HG03064 (cell line): ENCODE measurements around the gene PDIA6.
"Not testable (repeated sequence)": the region's sequence is repeated elsewhere in the genome, so short reads cannot be mapped to it uniquely, and the experiment has no call there.

Experiments used
- ATAC-seq: cut with Tn5 transposase; IDR thresholded peaks from one replicate; pipeline ENCODE4 v1.9.1; 2021; ENCODE audit warnings: low read depth; ENCODE audit not compliant: unreplicated experiment

PDIA6 gene

GRCh38 chr2:10785260-10785659 lies 27.3 kb downstream of the PDIA6 start:
- no peak for ATAC-seq

DNA sequence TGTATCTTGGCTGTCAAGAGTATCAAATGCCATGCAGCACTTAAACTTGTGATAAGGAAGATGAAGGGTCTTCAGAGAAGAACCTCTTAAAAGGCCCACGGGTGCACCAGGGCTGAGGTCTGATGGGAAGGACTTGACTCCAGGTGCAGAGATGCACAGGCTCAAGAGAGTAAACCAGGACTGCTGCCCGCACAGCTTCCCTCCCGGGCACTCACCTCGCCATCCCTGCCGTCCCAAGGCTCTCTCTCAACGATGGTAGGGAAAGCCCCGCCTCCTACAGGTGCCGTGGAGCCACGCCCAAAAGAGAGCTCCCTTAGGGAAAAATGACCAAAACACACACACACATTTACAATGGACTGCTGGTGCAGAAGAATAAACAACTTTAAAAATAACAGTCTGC lies 27.9 kb downstream of the PDIA6 start:
- no peak for ATAC-seq

- no peak for ATAC-seq
Observed at GRCh38 chr2:10783421-10783820, 29.2 kb downstream of the PDIA6 start.

DNA sequence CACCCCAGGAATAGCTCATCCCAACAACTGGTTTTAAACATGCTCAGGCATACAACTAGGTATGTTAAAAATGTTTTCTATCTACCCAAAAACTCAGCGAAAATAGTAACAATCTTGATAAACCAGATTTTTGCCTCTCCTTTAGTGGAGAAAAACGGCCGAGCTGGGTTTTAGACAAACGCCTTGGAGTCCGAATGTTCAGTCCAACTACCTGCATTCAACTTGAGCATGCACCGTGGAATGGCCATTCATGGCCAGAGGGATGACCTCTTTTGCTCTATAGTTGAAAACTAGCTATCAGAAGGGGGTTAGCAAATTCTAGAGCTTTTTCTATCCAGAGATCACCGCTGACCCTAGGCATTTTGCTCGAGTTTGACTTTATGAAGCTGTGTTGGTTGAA lies 30.8 kb downstream of the PDIA6 start:
- ATAC-seq = no peak

DNA sequence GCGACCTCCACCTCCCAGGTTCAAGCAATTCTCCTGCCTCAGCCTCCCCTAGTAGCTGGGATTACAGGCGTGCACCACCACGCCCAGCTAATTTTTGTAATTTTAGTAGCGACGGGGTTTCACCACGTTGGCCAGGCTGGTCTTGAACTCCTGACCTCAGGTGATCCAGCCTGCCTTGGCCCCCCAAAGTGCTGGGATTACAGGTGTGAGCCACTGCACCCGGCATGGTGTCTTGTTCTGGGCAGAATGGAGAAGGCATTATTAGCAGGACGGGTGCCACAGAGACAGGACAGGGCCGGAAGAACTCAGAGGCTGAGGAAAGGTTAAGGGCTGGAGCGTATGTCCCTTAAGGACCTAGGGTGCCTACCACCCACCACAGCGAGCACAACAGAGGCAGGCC lies 31.8 kb downstream of the PDIA6 start:
- not testable (repeated sequence) for ATAC-seq

GRCh38 chr2:10780491-10780820 lies 32.1 kb downstream of the PDIA6 start:
- no peak for ATAC-seq

DNA sequence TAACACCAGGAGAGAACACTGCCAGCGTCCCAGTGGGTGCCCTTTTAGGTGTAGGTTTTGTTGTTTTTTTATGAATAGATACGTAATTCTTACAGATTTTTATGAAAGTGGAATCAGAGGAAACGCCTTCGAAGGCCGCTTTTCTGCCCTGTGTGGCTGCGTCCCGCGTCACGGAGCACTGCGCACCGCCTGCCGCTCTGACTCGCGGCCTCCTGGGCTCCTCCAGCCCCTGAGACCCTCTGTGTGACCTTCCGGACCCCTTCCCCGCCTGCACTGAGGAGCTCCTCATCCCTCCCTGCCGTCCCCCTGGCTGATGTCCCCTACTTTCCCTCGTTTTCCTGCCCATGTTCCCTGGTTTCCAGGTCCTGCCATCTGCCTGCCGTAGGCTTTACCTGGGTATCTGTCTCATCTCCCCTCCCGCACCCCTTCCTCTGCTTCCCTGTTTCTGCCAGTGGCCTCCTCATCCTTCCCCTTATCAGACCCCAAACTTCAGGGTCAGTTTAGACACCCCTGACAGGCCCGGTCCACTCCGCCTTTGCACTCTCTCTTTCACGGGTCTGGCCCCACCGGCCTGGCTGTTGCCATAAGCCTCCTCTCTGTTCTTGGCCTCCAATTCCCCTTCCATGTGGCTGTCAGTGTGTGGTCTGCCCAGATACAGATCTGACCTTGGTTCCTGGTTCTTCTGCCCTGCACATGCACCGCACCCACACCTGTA lies 32.7 kb downstream of the PDIA6 start:
- no peak for ATAC-seq

- no peak for ATAC-seq
Observed at GRCh38 chr2:10778724-10779115, 33.9 kb downstream of the PDIA6 start.

- ATAC-seq = no peak
Observed at GRCh38 chr2:10777842-10778723, 34.5 kb downstream of the PDIA6 start.

DNA sequence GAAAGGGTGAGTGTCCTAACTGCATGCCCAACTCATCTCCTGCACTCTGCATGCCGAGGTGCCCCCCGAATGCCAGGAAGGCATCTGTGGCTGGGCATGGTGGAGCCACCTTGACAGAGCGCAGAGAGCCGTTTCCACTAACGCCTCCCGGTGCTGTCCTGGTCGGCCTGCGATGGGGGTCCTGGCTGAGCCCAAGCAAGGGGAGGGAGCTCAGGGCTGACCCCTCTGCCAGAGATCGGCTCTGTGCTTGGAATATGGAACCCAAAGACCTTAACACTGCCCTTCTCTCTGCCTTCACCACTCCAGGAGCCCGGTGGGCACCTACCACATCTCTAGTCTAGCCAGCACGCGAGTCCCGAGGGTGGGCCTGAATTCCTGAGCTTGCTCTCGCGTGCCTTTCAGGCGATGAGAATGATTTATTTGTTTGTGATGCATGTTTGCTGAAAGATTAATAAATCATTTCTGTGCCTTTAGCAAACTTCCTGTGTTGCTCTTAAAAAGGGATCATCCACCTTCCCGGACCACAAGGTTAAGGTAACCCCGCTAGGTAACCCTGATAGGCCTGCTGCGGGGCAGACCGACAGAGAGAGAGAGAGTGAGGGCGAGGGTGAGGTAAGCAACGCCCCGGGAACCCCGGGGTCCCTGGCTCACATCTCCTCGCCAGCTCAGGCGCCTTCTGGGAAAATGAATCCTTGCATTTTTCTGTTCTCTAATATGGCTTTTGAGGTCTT lies 35.3 kb downstream of the PDIA6 start:
- no peak for ATAC-seq

DNA sequence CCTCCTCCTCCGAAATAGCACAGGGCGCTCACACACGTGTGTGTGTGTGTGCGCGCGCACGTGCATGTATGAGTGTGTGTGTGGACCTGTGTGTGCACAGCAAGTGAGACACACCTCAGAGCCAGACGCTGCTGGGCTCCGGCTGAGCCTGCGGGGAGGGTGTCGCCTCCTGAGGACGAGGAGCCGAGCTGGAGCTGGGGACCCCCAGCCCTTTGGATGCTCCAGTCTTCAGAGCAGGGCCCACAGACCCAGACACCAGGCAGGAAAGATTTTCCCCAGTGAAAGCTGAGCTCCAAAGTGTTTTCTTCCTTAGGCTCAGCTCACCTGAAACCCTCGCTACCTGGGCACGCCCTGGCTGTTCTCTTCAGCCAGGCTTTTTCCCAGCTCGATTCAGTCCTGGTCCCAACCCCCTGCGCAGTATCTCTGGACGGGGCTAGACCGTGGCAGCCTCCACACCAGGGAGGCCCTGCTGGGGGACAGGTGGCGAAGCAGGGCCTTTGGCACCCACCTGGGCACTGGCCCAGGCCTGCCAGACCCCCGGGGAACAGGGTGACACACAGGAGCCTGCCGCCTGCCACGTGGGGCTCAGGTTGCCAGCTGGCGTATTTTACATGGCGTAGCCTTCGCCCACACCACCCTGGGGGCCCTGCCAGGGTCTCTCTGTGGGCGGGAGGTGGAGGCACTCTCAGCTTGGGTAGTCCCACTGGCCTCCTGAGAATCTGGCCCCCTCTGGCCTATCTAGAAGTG lies 36.2 kb downstream of the PDIA6 start:
- ATAC-seq = no peak

DNA sequence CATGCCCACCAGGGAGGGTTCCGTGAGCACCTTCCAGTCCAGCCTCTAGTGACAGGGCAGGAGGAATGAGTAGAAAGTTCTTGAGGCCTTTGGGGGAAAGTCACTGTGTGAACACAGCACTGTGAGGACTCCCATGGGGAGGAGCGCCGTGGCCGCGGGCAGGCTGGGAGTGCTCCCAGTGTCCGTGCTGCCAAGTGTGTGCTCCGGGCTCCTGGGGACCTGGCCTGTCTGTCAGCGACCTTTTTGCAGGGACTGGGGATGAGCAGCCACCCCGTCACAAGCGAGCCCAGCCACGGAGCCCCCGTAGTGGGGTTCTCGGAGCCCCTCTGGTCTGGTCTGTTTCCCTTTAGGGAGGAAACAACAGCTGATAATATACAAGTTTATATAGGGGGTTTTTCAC lies 36.8 kb downstream of the PDIA6 start:
- ATAC-seq = no peak

DNA sequence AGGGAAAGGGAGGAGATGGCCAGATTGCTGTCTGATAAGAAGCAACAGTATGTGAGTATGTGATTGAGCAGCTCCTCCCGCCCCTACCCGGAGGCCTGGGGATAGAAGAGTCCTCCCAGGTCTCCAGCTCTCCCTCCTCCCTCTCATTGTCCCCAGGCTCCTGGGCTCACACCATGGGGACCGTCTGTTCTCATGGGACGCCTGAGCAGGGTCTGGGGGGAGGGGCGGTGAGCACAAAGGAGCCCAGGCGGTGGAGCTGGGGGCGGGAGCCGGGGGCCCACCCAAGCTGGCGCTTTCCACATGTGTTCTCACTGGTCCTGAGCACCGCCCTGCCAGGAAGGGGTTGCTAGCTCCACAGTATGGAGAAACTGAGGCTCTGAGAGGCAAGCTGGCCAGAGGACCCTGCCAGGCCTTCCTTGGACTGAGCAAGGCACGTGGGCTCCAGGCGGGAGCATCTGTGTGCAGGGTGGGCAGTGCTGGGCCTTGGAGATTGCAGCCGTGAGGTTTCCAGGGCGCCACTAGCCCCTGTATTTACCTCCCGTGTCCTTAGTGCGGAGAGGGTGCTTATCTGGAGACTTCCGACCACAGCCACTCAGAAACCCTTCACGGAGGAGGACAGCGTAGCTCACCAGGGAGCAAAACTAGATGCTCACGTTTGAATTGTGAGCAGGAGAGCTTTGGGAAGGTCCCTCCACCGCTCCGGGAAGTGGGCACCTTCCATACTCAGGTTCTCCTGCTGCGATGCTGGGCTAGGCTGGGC lies 37.4 kb downstream of the PDIA6 start:
- no peak for ATAC-seq

- ATAC-seq = no peak
Observed at GRCh38 chr2:10774394-10774793, 38.2 kb downstream of the PDIA6 start.

GRCh38 chr2:10773821-10774341 lies 38.7 kb downstream of the PDIA6 start:
- no peak for ATAC-seq

DNA sequence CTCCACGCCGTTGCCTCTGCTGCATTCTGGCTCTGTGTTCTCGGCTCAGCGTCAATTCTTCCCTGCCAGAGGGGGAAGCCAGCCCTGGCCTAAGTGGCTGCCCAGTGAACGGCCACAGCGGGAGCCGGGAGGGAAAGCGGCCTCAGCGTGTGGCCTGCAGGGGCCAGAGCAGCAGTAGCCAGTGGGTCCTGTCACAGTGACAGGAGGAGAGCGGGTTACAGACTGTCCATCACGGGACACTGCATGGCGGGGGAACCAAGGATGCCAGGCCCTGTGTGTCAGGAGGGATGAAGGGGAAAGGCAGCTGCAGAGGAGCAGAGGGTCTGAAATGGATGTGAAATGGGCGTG lies 39.7 kb downstream of the PDIA6 start:
- ATAC-seq = no peak

DNA sequence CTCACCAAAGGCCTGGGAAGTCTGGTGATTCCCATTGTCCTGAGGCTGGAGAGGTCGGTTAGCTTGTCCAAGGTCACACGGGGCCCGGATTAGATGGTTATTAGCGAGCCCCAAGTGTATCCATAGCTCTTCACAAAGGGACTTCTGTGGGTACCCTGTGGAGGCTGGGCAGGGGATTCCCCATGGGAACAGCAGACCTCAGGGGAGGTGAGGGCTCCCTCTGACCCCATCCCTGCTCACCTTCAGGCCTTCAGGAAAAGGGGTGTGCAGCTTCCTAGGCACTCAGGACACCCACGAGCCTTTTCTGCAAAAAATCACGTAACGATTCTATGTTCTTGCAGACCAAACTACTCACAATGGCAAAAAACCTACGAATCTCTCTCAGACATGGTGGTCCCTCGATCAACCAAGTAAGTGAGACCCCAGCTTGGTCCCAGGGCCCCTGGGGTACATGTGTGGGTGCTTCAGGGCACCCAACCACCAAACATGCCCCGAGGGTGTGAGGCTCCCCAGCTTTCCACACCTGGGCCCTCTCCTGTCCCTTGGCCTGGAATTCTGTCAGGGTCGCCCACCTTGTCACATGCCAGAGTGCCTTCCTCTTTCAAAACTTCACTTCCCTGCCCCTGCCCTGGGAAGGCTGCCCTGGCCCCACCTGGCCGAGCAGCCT lies 40.3 kb downstream of the PDIA6 start:
- ATAC-seq = no peak

DNA sequence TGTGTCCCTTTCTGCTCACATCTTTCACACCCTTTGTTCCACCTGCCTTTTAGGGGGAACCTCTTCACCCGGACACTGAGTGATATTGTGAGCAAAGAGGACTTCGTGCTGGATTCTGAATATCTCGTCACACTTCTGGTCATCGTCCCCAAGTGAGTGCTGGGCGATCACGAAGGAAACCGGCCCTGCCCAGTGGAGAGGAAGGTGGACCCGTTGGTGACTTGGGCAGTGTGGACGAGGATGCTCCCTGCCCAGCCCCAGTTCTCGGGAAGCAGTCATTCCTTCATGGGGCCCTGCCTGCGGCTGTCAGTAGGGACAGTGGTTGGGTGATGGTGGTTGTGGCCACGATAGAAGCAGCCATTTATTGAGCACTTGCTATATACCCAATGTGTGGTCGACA lies 40.8 kb downstream of the PDIA6 start:
- no peak for ATAC-seq

DNA sequence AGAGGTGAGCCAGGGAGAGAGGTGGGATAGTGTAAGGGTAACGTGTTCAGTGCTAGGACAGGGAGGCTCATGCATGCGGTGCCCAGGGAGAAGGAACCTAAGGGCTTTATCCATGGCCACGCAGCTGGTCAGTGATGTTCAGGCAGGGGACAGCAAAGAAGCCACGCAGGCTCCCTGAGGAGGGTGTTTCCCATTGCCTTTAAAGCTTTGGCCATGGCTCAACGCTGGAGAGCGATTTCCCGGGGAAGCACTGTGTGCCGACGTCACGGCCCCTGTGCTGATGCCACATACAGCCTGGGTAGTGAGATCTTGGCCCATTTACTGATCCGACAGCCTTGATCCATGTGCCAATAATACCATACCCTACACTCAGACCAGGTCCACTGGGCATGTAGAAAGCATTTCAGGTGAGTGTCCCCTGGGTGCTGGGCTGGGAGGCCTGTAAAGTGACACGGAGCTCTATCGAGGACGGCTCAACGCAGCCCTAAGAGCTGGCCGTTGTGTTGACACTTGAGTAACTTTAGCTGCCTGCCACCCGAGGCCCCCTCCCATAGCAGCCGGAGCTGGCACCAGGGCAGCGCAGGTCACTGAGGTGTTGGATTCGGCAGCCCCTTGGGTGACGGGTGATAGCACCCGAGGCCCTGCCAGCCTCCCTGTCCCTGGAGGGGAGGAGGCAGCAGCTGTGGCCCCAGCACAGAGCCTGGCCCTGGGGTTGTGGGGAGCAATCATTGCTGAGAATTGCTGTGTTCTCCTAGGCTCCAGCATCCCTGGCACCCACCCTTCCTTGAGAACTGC lies 41.4 kb downstream of the PDIA6 start:
- ATAC-seq = no peak
